GM12872 (cell line): ENCODE results near the gene DEFB118.

ENCODE experiments used
- CTCF ChIP-seq: IDR thresholded peaks from 3 replicates; pipeline ENCODE4 v1.5.1; 2011; ENCODE audit warnings: low read depth, mild to moderate bottlenecking, low read length, moderate library complexity; ENCODE audit not compliant: insufficient read depth

The DEFB118 gene

GRCh38 chr20:31418307-31418706 lies 49.9 kb downstream of the DEFB118 start:
- TF ChIP-seq CTCF, result no peak
